WERI-Rb-1 (cell line): ENCODE measurements around the gene PTGDS.

ENCODE experiments used
- DNase-seq: peaks from one replicate; pipeline ENCODE4 v3.0.0-alpha.2; 2020
- H3K27ac ChIP-seq: fragments of 250-450 bp; sonication (Bioruptor Pico); 2 replicates; pipeline ENCODE4 v1.5.1; 2020; ENCODE audit warnings: mild to moderate bottlenecking, moderate library complexity
- H3K27me3 ChIP-seq: fragments of 250-450 bp; sonication (Bioruptor Pico); 2 replicates; pipeline ENCODE4 v1.5.1; 2021; ENCODE audit warnings: mild to moderate bottlenecking, low read depth, moderate library complexity; ENCODE audit not compliant: insufficient read depth, severe bottlenecking
- H3K36me3 ChIP-seq: fragments of 250-450 bp; sonication (Bioruptor Pico); 2 replicates; pipeline ENCODE4 v1.5.1; 2020; ENCODE audit warnings: mild to moderate bottlenecking, moderate library complexity
- H3K4me3 ChIP-seq: 2 replicates; pipeline ENCODE4 v1.5.1; 2011; ENCODE audit warnings: low read depth, mild to moderate bottlenecking, control low read depth, low read length
- H3K9me3 ChIP-seq: fragments of 250-450 bp; sonication (Bioruptor Pico); 2 replicates; pipeline ENCODE4 v1.5.1; 2021; ENCODE audit warnings: mild to moderate bottlenecking, moderate library complexity; ENCODE audit not compliant: severe bottlenecking
- TF ChIP-seq, protein P1 (sequence below): IDR thresholded peaks from 2 replicates; pipeline ENCODE4 v1.5.1; 2011; ENCODE audit warnings: low read depth, mild to moderate bottlenecking, control low read depth, inconsistent platforms, low read length

The PTGDS gene

DNA sequence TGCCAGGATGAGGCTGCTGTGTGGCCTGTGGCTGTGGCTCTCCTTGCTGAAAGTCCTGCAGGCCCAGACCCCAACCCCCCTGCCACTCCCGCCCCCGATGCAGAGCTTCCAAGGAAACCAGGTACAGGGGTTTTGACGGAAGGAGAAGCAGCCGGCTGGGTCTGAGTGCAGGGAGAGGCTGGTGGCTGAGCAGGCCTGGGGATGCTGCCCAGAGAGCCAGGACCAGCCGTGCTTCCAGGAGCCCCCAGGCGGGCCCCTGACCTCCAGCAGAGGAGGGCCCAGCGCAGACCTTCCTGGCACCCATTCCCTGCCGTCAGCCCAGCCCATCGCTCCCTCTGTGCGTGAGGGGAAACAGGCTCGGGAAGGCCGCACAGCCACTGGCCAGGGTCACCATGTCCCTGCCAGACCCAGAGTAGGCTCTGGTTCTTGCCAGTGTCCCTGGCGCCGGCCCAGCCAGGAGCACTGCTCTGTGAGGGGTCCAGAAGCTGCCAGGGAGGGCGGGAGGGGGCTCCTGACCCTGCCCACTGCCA lies 24.9 kb upstream of the PTGDS start:
- Histone ChIP-seq H3K27me3 (no peaks in the 10 kb centered on the region), H3K27ac (no peak overlapping the region), H3K36me3 (no peaks in the 10 kb centered on the region), H3K9me3 (no peaks in the 10 kb centered on the region), H3K4me3 (no peak overlapping the region)
- DNase-seq, result no peak
- TF ChIP-seq, protein P1, sequence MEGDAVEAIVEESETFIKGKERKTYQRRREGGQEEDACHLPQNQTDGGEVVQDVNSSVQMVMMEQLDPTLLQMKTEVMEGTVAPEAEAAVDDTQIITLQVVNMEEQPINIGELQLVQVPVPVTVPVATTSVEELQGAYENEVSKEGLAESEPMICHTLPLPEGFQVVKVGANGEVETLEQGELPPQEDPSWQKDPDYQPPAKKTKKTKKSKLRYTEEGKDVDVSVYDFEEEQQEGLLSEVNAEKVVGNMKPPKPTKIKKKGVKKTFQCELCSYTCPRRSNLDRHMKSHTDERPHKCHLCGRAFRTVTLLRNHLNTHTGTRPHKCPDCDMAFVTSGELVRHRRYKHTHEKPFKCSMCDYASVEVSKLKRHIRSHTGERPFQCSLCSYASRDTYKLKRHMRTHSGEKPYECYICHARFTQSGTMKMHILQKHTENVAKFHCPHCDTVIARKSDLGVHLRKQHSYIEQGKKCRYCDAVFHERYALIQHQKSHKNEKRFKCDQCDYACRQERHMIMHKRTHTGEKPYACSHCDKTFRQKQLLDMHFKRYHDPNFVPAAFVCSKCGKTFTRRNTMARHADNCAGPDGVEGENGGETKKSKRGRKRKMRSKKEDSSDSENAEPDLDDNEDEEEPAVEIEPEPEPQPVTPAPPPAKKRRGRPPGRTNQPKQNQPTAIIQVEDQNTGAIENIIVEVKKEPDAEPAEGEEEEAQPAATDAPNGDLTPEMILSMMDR, result no peak

DNA sequence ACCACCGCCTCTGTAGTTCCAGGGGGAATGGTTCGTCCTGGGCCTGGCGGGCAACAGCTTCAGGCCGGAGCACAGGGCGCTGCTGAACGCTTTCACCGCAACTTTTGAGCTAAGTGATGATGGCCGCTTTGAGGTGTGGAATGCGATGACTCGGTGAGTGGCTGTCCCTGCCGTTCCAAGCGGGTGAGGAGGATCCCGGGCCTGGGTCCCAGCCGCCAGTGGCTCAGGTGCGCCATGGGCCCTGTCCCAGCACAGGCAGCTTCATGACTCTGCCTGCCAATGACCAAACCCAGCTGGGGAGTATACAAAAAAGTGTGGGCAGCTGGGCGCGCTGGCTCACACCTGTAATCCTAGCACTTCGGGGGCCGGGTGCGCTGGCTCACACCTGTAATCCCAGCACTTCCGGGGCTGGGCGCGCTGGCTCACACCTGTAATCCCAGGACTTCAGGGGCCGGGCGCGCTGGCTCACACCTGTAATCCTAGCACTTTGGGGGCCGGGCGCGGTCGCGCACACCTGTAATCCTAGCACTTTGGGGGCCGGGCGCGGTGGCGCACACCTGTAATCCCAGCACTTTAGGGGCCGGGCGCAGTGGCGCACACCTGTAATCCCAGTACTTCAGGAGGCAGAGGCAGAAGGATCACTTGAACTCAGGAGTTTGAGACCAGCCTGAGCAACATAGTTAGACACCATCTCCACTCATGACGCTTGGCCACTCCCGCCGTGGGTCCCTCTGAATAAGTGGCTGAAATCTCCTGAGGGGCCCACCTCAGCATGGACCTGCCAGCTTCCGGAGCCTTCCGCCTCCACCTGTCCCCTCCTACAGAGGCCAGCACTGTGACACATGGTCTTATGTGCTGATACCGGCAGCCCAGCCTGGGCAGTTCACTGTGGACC lies 24.2 kb upstream of the PTGDS start:
- Histone ChIP-seq H3K4me3 (no peak overlapping the region), H3K27ac (no peak overlapping the region), H3K9me3 (no peaks in the 10 kb centered on the region), H3K36me3 (no peaks in the 10 kb centered on the region), H3K27me3 (no peaks in the 10 kb centered on the region)
- DNase-seq, result no peak
- TF ChIP-seq, protein P1, result no peak

DNA sequence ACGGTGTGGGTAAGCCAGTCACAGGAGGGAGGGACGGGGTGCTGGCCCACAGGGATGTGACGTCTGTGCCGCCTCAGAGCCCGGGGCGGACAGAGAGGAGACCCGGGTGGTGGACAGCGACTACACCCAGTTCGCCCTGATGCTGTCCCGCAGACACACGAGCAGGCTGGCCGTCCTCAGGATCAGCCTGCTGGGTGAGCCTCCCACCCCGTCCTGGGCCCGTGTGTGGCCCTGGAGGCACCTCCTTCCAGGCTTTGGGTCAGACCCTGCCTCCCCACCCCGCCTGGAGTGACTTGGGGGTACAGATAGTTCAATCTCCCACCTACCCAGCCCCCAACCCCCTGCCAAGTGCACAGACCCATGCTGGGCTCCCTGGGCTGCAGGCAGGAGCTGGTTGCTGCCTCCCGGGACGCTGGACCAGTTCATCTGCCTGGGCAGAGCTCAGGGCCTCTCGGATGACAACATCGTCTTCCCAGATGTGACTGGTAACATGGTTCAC lies 23.5 kb upstream of the PTGDS start:
- Histone ChIP-seq H3K4me3 (no peak overlapping the region), H3K9me3 (no peaks in the 10 kb centered on the region), H3K36me3 (no peaks in the 10 kb centered on the region), H3K27me3 (no peaks in the 10 kb centered on the region), H3K27ac (no peak overlapping the region)
- no peak for DNase-seq
- TF ChIP-seq, protein P1, result no peak

DNA sequence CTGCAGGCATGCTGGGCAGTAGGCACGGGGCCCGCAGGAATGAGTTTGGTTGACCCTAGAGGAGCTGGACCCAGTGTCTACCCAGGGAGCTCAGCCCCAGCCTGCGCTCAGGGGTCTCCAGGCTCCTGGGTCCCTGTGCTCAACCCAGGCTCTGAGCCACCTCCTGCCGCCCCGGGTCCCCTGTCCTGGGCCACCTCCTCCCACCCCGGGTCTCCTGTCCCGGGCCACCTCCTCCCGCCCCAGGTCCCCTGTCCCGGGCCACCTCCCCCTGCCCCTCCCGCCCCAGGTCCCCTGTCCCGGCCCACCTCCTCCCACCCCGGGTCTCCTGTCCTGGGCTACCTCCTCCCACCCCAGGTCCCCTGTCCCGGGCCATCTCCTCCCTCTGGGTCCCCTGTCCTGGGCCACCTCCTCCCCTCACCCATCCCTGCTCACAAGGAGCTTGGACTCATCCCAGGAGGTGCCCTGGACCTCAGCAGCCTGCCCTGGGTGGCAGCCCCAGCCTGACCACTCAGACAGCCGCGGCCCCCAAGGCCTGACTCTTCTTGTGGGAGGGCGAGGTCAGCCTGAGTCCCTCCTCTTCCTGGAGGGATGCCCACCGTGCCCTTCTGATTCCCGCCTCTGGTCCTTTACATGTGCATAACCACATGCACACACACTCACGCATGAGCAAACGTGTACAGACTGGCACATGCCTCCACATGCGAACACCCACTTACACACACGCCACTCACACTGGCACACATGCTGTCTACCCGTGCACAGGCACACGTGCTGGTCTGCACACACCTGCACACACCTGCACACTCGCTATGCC lies 22.8 kb upstream of the PTGDS start:
- no peaks in the 10 kb centered on the region for H3K9me3 ChIP-seq
- no peak for DNase-seq
- no peaks in the 10 kb centered on the region for H3K27me3 ChIP-seq
- H3K27ac ChIP-seq, result no peak overlapping the region
- H3K36me3 ChIP-seq, result no peaks in the 10 kb centered on the region
- TF ChIP-seq, protein P1, result no peak
- H3K4me3 ChIP-seq, result no peak overlapping the region

DNA sequence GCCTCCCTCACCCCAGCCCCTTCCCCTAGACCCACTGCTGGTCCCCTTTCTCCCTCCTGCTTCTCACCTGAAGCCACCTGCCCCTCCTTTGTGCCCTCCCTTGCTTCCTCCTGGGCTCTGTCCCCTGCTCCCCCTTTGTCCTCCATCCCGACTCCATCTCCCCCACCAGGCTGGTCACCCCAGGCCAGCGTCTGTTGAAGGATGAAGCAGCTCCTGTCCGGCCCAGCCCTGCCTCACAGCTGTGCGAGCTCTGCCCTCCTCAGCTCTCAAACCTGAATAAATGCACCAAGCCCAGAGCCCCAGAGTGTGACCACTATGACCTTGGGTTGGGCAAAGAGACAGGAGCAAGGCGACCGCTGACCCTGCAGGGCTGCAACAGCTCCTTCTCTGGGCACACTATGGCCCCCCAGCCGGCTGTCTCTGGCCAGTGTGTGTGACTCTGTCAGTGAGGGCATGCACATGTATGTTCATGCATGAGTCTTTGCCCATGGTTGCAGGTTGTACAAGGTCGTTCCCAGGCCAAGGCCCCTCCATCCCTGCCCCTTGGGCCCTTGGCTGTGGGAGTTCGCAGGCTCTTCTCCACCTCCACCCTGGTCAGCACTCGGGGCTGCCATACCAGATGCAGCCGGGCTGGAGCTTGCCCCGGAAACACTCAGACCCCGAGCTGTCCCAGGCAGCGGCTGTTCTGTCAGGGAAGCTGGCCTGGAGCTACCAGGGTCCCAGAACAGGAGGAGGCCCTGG lies 21.9 kb upstream of the PTGDS start:
- DNase-seq, result no peak
- no peaks in the 10 kb centered on the region for H3K27me3 ChIP-seq
- TF ChIP-seq, protein P1, result no peak
- no peak overlapping the region for H3K4me3 ChIP-seq
- H3K27ac ChIP-seq, result no peak overlapping the region
- no peaks in the 10 kb centered on the region for H3K36me3 ChIP-seq
- no peaks in the 10 kb centered on the region for H3K9me3 ChIP-seq
